Measurements from ENCODE around the gene TBPL1. TPM values are rescaled to one million over a fixed set of nuclear protein-coding genes. Genes with fewer than 3 reads are reported as not detected.

TBPL1 gene
- total and polyA plus RNA-seq, 2 donors (not counting 1 experiment from before 2014, with no cell fraction given) = 23.3 to 29.6 TPM

GRCh38 chr6:133969285-133969920 lies 16.4 kb downstream of the TBPL1 start:
- Histone ChIP-seq H3K4me3 (ENCODE audit: control extremely low read depth in 1 of 5, extremely low read depth in 1 of 5, insufficient read depth in 1 of 5, low read depth in 2 of 5, low read length in 4 of 5) (no peak overlapping the region), H3K27ac (ENCODE audit: low read length in 2 of 2) (no peak overlapping the region), H3K4me2 (replicated peaks; ENCODE audit: low read depth, low read length, poor library complexity, severe bottlenecking) (no peak overlapping the region), H3K79me2 (ENCODE audit: control insufficient read depth, insufficient read depth, low read length) (peaks cover 87% of the 10 kb centered on the region), H2AFZ (ENCODE audit: insufficient read depth, low read depth, low read length, poor library complexity, severe bottlenecking) (no peak overlapping the region), H4K20me1 (ENCODE audit: control insufficient read depth, insufficient read depth, low read length, poor library complexity, severe bottlenecking) (peaks cover 37% of the 10 kb centered on the region), H3K36me3 (replicated peaks in 1 of 2; ENCODE audit: control extremely low read depth in 1 of 2, control insufficient read depth in 1 of 2, extremely low read depth in 1 of 2, insufficient read depth in 2 of 2, low read length in 1 of 2) (no peaks in the 10 kb centered on the region), H3K4me1 (ENCODE audit: control insufficient read depth in 2 of 2, insufficient read depth in 2 of 2, low read length in 2 of 2) (peaks cover 17 to 25% of the 10 kb centered on the region in 2 donors), H3K27me3 (replicated peaks in 1 of 4; ENCODE audit: control extremely low read depth in 1 of 4, control insufficient read depth in 3 of 4, insufficient read depth in 4 of 4, low read length in 3 of 4) (no peaks in the 10 kb centered on the region), H3K9me3 (ENCODE audit: control extremely low read depth in 1 of 3, control insufficient read depth in 2 of 3, insufficient read depth in 1 of 3, low read length in 2 of 3) (no peaks in the 10 kb centered on the region), H3K9ac (ENCODE audit: low read length) (no peak overlapping the region)
- Mint-ChIP-seq H3K4me1 (peaks cover 48% of the 10 kb centered on the region), H3K27me3 (no peaks in the 10 kb centered on the region), H3K4me3 (no peak overlapping the region), H3K9me3 (ENCODE audit: insufficient read depth) (no peaks in the 10 kb centered on the region), H3K27ac (no peak overlapping the region)
- ATAC-seq (ENCODE audit: low read depth) = no peak
- no peak for DNase-seq
- no CpG with 5 or more reads among the region's 1 CpG for WGBS (ENCODE audit: insufficient coverage)
- intact Hi-C loops (cut with micrococcal nuclease) = no loop called here
- ChIA-PET POLR2A (no interaction called here), CTCF (interaction anchor here (0.7 to 1.9 kb wide), 2 partner anchors 127 to 971 kb away, joined by 3 to 12 read pairs; no protein-coding TSS in a partner anchor)
- TF ChIP-seq EZH2 (IDR thresholded peaks at IDR 0.05; ENCODE audit: borderline replicate concordance, insufficient read depth, low read depth, low read length, poor library complexity, severe bottlenecking) = no peak

GRCh38 chr6:133969921-133970295 lies 16.9 kb downstream of the TBPL1 start:
- H4K20me1 ChIP-seq (ENCODE audit: control insufficient read depth, insufficient read depth, low read length, poor library complexity, severe bottlenecking) = peaks cover 42% of the 10 kb centered on the region
- no peak overlapping the region for H3K4me2 ChIP-seq (replicated peaks; ENCODE audit: low read depth, low read length, poor library complexity, severe bottlenecking)
- TF ChIP-seq CTCF (IDR thresholded peaks at IDR 0.05) (no peak), EZH2 (IDR thresholded peaks at IDR 0.05; ENCODE audit: borderline replicate concordance, insufficient read depth, low read depth, low read length, poor library complexity, severe bottlenecking) (no peak)
- Mint-ChIP-seq H3K27ac (no peak overlapping the region), H3K4me1 (peaks cover 44% of the 10 kb centered on the region), H3K4me3 (no peak overlapping the region), H3K9me3 (ENCODE audit: insufficient read depth) (no peaks in the 10 kb centered on the region), H3K27me3 (no peaks in the 10 kb centered on the region)
- H2AFZ ChIP-seq (ENCODE audit: insufficient read depth, low read depth, low read length, poor library complexity, severe bottlenecking) = no peak overlapping the region
- ChIA-PET POLR2A (no interaction called here), CTCF (interaction anchor here (0.7 to 1.9 kb wide), 5 partner anchors 10 to 971 kb away, joined by 3 to 12 read pairs (median 4); no protein-coding TSS in a partner anchor)
- no peaks in the 10 kb centered on the region for H3K9me3 ChIP-seq (ENCODE audit: control extremely low read depth in 1 of 3, control insufficient read depth in 2 of 3, insufficient read depth in 1 of 3, low read length in 2 of 3)
- H3K27ac ChIP-seq (ENCODE audit: low read length in 2 of 2) = no peak overlapping the region
- H3K36me3 ChIP-seq (replicated peaks in 1 of 2; ENCODE audit: control extremely low read depth in 1 of 2, control insufficient read depth in 1 of 2, extremely low read depth in 1 of 2, insufficient read depth in 2 of 2, low read length in 1 of 2) = no peaks in the 10 kb centered on the region
- WGBS (ENCODE audit: insufficient coverage) = no CpG with 5 or more reads among the region's 2 CpGs
- DNase-seq = no peak
- H3K4me3 ChIP-seq (ENCODE audit: control extremely low read depth in 1 of 5, extremely low read depth in 1 of 5, insufficient read depth in 1 of 5, low read depth in 2 of 5, low read length in 4 of 5) = no peak overlapping the region
- H3K9ac ChIP-seq (ENCODE audit: low read length) = no peak overlapping the region
- no peak for ATAC-seq (ENCODE audit: low read depth)
- H3K79me2 ChIP-seq (ENCODE audit: control insufficient read depth, insufficient read depth, low read length) = peaks cover 87% of the 10 kb centered on the region
- no peaks in the 10 kb centered on the region for H3K27me3 ChIP-seq (replicated peaks in 1 of 4; ENCODE audit: control extremely low read depth in 1 of 4, control insufficient read depth in 3 of 4, insufficient read depth in 4 of 4, low read length in 3 of 4)
- H3K4me1 ChIP-seq (ENCODE audit: control insufficient read depth in 2 of 2, insufficient read depth in 2 of 2, low read length in 2 of 2) = peaks cover 12 to 22% of the 10 kb centered on the region in 2 donors
- intact Hi-C loops (cut with micrococcal nuclease) = no loop called here

All from B cell (primary cell).